CD4-positive, alpha-beta memory T cell (primary cell): ENCODE data around the gene B3GALNT2. TPM values are rescaled to one million over a fixed set of nuclear protein-coding genes. Genes with fewer than 3 reads are reported as not detected.

Experiments
- CTCF ChIA-PET: fragments of 350-600 bp; sonication (Branson Sonifier 250); formaldehyde crosslinking; loops from one replicate; lab custom pipeline; 2021; ENCODE audit warnings: inconsistent platforms; ENCODE audit not compliant: partially characterized antibody; lab: Charles Lee
- POLR2A ChIA-PET: fragments of 350-600 bp; sonication (Branson Sonifier 250); formaldehyde crosslinking; loops from one replicate; lab custom pipeline; 2021; ENCODE audit not compliant: partially characterized antibody; lab: Charles Lee
- DNase-seq, 5 donors: peaks; one replicate each; pipeline versions ENCODE4 v3.0.0 to v3.0.0-alpha.2; 2020 to 2022; ENCODE audit warnings: mixed read lengths in 1 of 5
- H3K27ac ChIP-seq: one replicate; pipeline ENCODE4 v1.7.0; 2013; ENCODE audit warnings: low read depth, low read length
- H3K27me3 ChIP-seq: 2 replicates; pipeline ENCODE4 v1.7.0; 2013; ENCODE audit warnings: mild to moderate bottlenecking, low read length, moderate library complexity; ENCODE audit not compliant: insufficient read depth
- H3K36me3 ChIP-seq: 2 replicates; pipeline ENCODE4 v1.7.0; 2013; ENCODE audit warnings: mild to moderate bottlenecking, low read length, moderate library complexity; ENCODE audit not compliant: insufficient read depth
- H3K4me1 ChIP-seq: 2 replicates; pipeline ENCODE4 v1.7.0; 2013; ENCODE audit warnings: mild to moderate bottlenecking, low read length, moderate library complexity; ENCODE audit not compliant: insufficient read depth
- H3K4me3 ChIP-seq, 2 donors: one replicate each; pipeline ENCODE4 v1.7.0; 2013; ENCODE audit warnings: low read length in 2 of 2, mild to moderate bottlenecking in 1 of 2
- H3K9me3 ChIP-seq, 2 donors: one replicate each; pipeline ENCODE4 v1.7.0; 2013; ENCODE audit warnings: low read length in 2 of 2, control low read depth in 1 of 2; ENCODE audit not compliant: control insufficient read depth in 1 of 2
- H3K27ac Mint-ChIP-seq, 7 donors: one replicate each; pipeline ENCODE4 v1.8.0; 2020 to 2021; ENCODE audit warnings: mixed read lengths in 7 of 7, mild to moderate bottlenecking in 6 of 7, inconsistent platforms in 3 of 7, moderate library complexity in 3 of 7
- H3K27me3 Mint-ChIP-seq, 2 donors: one replicate each; pipeline ENCODE4 v1.8.0; 2020 to 2021; ENCODE audit warnings: mixed read lengths in 2 of 2
- H3K36me3 Mint-ChIP-seq, 2 donors: one replicate each; pipeline ENCODE4 v1.8.0; 2020 to 2021; ENCODE audit warnings: mixed read lengths in 2 of 2, inconsistent platforms in 1 of 2, mild to moderate bottlenecking in 1 of 2
- H3K4me1 Mint-ChIP-seq, 4 donors: one replicate each; pipeline ENCODE4 v1.8.0; 2020 to 2021; ENCODE audit warnings: mixed read lengths in 4 of 4, mild to moderate bottlenecking in 1 of 4
- H3K4me3 Mint-ChIP-seq, 8 donors: one replicate each; pipeline ENCODE4 v1.8.0; 2020 to 2021; ENCODE audit warnings: mixed read lengths in 8 of 8, mild to moderate bottlenecking in 7 of 8, moderate library complexity in 6 of 8, inconsistent platforms in 3 of 8
- H3K9me3 Mint-ChIP-seq, 8 donors: one replicate each; pipeline ENCODE4 v1.8.0; 2020 to 2021; ENCODE audit warnings: mixed read lengths in 8 of 8, mild to moderate bottlenecking in 5 of 8, inconsistent platforms in 3 of 8, moderate library complexity in 1 of 8
- intact Hi-C: fragments of 100-400 bp; cut with micrococcal nuclease; formaldehyde crosslinking; loops from one replicate; pipeline ENCODE4 v1.15.1; 2023
- polyA plus RNA-seq, 2 donors: library from polyadenylated mRNA; unstranded; fragments of 300-500 nt; fragmentation: Illumina TruSeq; gene quantifications; one replicate each; pipeline ENCODE4 v1.2.3, GENCODE V29; 2021
- total RNA-seq, 2 experiments: library from RNA; stranded (reverse); gene quantifications; one replicate each; pipeline ENCODE4 v1.2.3, GENCODE V29; 2021

B3GALNT2 gene
- total and polyA plus RNA-seq, 4 experiments from 2014 or later: 6.3 to 12.1 (median 9.1) TPM

GRCh38 chr1:235404190-235404589, 100.1 kb downstream of the B3GALNT2 start:
- POLR2A ChIA-PET: no interaction called here
- Mint-ChIP-seq H3K4me1 (peaks cover 0 to 11% (median 6%) of the 10 kb centered on the region in 4 donors), H3K4me3 (no peak overlapping the region), H3K9me3 (no peaks in the 10 kb centered on the region), H3K27me3 (no peaks in the 10 kb centered on the region), H3K27ac (peak overlapping the region in 2 of 7 donors; percentile 22 to 35), H3K36me3 (peaks cover 6 to 7% of the 10 kb centered on the region in 2 donors)
- CTCF ChIA-PET: interaction anchor here (0.7 to 1.5 kb wide), 2 partner anchors 11 to 79 kb away, joined by 3 to 6 read pairs; no protein-coding TSS in a partner anchor
- Histone ChIP-seq H3K9me3 (no peaks in the 10 kb centered on the region), H3K27me3 (no peaks in the 10 kb centered on the region), H3K27ac (no peak overlapping the region), H3K36me3 (no peaks in the 10 kb centered on the region), H3K4me1 (no peaks in the 10 kb centered on the region), H3K4me3 (no peak overlapping the region)
- no peak for DNase-seq
- intact Hi-C loops: no loop called here

- no peaks in the 10 kb centered on the region for H3K9me3 ChIP-seq
- no peaks in the 10 kb centered on the region for H3K27me3 Mint-ChIP-seq
- H3K4me3 ChIP-seq: no peak overlapping the region
- no peaks in the 10 kb centered on the region for H3K36me3 ChIP-seq
- no peak overlapping the region for H3K4me3 Mint-ChIP-seq
- H3K27me3 ChIP-seq: no peaks in the 10 kb centered on the region
- POLR2A ChIA-PET: no interaction called here
- CTCF ChIA-PET: no interaction called here
- no peaks in the 10 kb centered on the region for H3K4me1 ChIP-seq
- no peak overlapping the region for H3K27ac ChIP-seq
- intact Hi-C loops: no loop called here
- H3K36me3 Mint-ChIP-seq: peaks cover 6 to 7% of the 10 kb centered on the region in 2 donors
- peaks cover 0 to 12% (median 6%) of the 10 kb centered on the region in 4 donors for H3K4me1 Mint-ChIP-seq
- no peak overlapping the region for H3K27ac Mint-ChIP-seq
- DNase-seq: no peak
- H3K9me3 Mint-ChIP-seq: no peaks in the 10 kb centered on the region
Measured at GRCh38 chr1:235403593-235403992, 100.7 kb downstream of the B3GALNT2 start.

- Mint-ChIP-seq H3K9me3 (no peaks in the 10 kb centered on the region), H3K27me3 (no peaks in the 10 kb centered on the region), H3K27ac (no peak overlapping the region), H3K4me3 (no peak overlapping the region), H3K36me3 (peaks cover 6 to 7% of the 10 kb centered on the region in 2 donors), H3K4me1 (peaks cover 0 to 16% (median 4%) of the 10 kb centered on the region in 4 donors)
- CTCF ChIA-PET: interaction anchor here (1.4 kb wide), 1 partner anchor 14 kb away, joined by 4 read pairs; no protein-coding TSS in a partner anchor
- Histone ChIP-seq H3K27me3 (no peaks in the 10 kb centered on the region), H3K9me3 (no peaks in the 10 kb centered on the region), H3K36me3 (no peaks in the 10 kb centered on the region), H3K4me1 (no peaks in the 10 kb centered on the region), H3K27ac (no peak overlapping the region), H3K4me3 (no peak overlapping the region)
- DNase-seq: no peak
- intact Hi-C loops: no loop called here
- POLR2A ChIA-PET: no interaction called here
Measured at GRCh38 chr1:235402457-235403200, 101.6 kb downstream of the B3GALNT2 start.

- CTCF ChIA-PET: no interaction called here
Measured at GRCh38 chr1:235401251-235401650, 103.0 kb downstream of the B3GALNT2 start.

More at GRCh38 chr1:235401251-235401650, 103.0 kb downstream of the B3GALNT2 start:
- no peaks in the 10 kb centered on the region for H3K27me3 ChIP-seq
- Mint-ChIP-seq H3K27me3 (no peaks in the 10 kb centered on the region), H3K9me3 (peaks cover 0 to under 1% (median 0%) of the 10 kb centered on the region in 8 donors), H3K27ac (no peak overlapping the region), H3K4me3 (no peak overlapping the region), H3K4me1 (peaks cover 2 to 17% (median 5%) of the 10 kb centered on the region in 4 donors), H3K36me3 (peaks cover 6 to 7% of the 10 kb centered on the region in 2 donors)
- H3K27ac ChIP-seq: no peak overlapping the region
- POLR2A ChIA-PET: no interaction called here
- H3K4me1 ChIP-seq: no peaks in the 10 kb centered on the region
- intact Hi-C loops: no loop called here
- DNase-seq: no peak
- H3K9me3 ChIP-seq: no peaks in the 10 kb centered on the region
- no peak overlapping the region for H3K4me3 ChIP-seq
- H3K36me3 ChIP-seq: no peaks in the 10 kb centered on the region

Other genes starting within 250 kb of the B3GALNT2 start
- 10 to 100 TPM; 95.5 to 99.5 TPM for gene ARID4B, start 176.3 kb downstream of the B3GALNT2 start, total RNA-seq
- 10 to 100 TPM; 34.8 to 86.1 TPM for gene ARID4B, start 176.3 kb downstream of the B3GALNT2 start, polyA plus RNA-seq
- gene GGPS1, start 175.9 kb downstream of the B3GALNT2 start, total RNA-seq: 10 to 100 TPM; 50.3 to 52.5 TPM
- 10 to 100 TPM; 77.9 to 79.5 TPM for gene GGPS1, start 175.9 kb downstream of the B3GALNT2 start, polyA plus RNA-seq
- gene TBCE, start 137.0 kb downstream of the B3GALNT2 start, total RNA-seq: 10 to 100 TPM; 17.0 to 17.5 TPM
- 10 to 100 TPM; 18.6 to 19.1 TPM for gene TBCE, start 137.0 kb downstream of the B3GALNT2 start, polyA plus RNA-seq
- gene GNG4, start 145.3 kb upstream of the B3GALNT2 start, total RNA-seq: under 1 TPM in 1 of 2 experiments, not detected in 1; 0.19 TPM
- gene GNG4, start 145.3 kb upstream of the B3GALNT2 start, polyA plus RNA-seq: not detected